ENCODE results near the gene IMMP2L. TPM values are rescaled to one million over a fixed set of nuclear protein-coding genes. Genes with fewer than 3 reads are reported as not detected.

IMMP2L gene
- total RNA-seq, 1 donor from 2014 or later: 21.5 TPM

GRCh38 chr7:111162692-111163091 lies 399.6 kb downstream of the IMMP2L start:
- H3K4me3 ChIP-seq: no peak overlapping the region
- H3K79me2 ChIP-seq (ENCODE audit: low read depth): no peaks in the 10 kb centered on the region
- DNase-seq (ENCODE audit: low spot score): no peak

GRCh38 chr7:111160297-111160696 lies 402.0 kb downstream of the IMMP2L start:
- Histone ChIP-seq H3K36me3 (no peaks in the 10 kb centered on the region), H3K9ac (no peak overlapping the region)
- TF ChIP-seq CTCF (IDR thresholded peaks at IDR 0.05) (no peak), EZH2 (IDR thresholded peaks at IDR 0.05) (no peak), EZH2phosphoT487 (IDR thresholded peaks at IDR 0.05) (no peak)

More at GRCh38 chr7:111162692-111163091, 399.6 kb downstream of the IMMP2L start:
- H2AFZ ChIP-seq (replicated peaks): no peak overlapping the region
- no peak overlapping the region for H3K9ac ChIP-seq
- H3K27ac Mint-ChIP-seq: no peak overlapping the region
- no peak overlapping the region for H3K4me2 ChIP-seq
- no peaks in the 10 kb centered on the region for H3F3A ChIP-seq (ENCODE audit: low read depth)
- H4K20me1 ChIP-seq (ENCODE audit: low read depth): no peaks in the 10 kb centered on the region
- TF ChIP-seq EZH2 (IDR thresholded peaks at IDR 0.05): no peak
- TF ChIP-seq EZH2phosphoT487 (IDR thresholded peaks at IDR 0.05): no peak
- no peak for TF ChIP-seq CTCF (IDR thresholded peaks at IDR 0.05)
- H3K27ac ChIP-seq: no peak overlapping the region
- no peaks in the 10 kb centered on the region for H3K36me3 Mint-ChIP-seq
- H3K36me3 ChIP-seq: no peaks in the 10 kb centered on the region
- H3K27me3 ChIP-seq: no peaks in the 10 kb centered on the region
- no peaks in the 10 kb centered on the region for H3K9me3 ChIP-seq (ENCODE audit: low read depth)
- H3K4me1 Mint-ChIP-seq: peaks cover 3% of the 10 kb centered on the region
- no peaks in the 10 kb centered on the region for H3K4me1 ChIP-seq
- no peak overlapping the region for H3K4me3 Mint-ChIP-seq
- no peaks in the 10 kb centered on the region for H3K9me3 Mint-ChIP-seq
- no peaks in the 10 kb centered on the region for H3K27me3 Mint-ChIP-seq (ENCODE audit: insufficient read depth, low read depth)

GRCh38 chr7:111159426-111159825 lies 402.9 kb downstream of the IMMP2L start:
- Histone ChIP-seq H3K36me3 (no peaks in the 10 kb centered on the region), H3K9ac (no peak overlapping the region), H3K4me1 (no peaks in the 10 kb centered on the region), H3F3A (ENCODE audit: low read depth) (no peaks in the 10 kb centered on the region), H3K27ac (no peak overlapping the region), H2AFZ (replicated peaks) (no peak overlapping the region), H3K9me3 (ENCODE audit: low read depth) (no peaks in the 10 kb centered on the region), H3K4me3 (no peak overlapping the region), H3K79me2 (ENCODE audit: low read depth) (no peaks in the 10 kb centered on the region), H3K4me2 (no peak overlapping the region), H4K20me1 (ENCODE audit: low read depth) (no peaks in the 10 kb centered on the region), H3K27me3 (no peaks in the 10 kb centered on the region)
- DNase-seq (ENCODE audit: low spot score): no peak
- Mint-ChIP-seq H3K27ac (no peak overlapping the region), H3K4me1 (peaks cover 3% of the 10 kb centered on the region), H3K27me3 (ENCODE audit: insufficient read depth, low read depth) (no peaks in the 10 kb centered on the region), H3K4me3 (no peak overlapping the region), H3K36me3 (no peaks in the 10 kb centered on the region), H3K9me3 (no peaks in the 10 kb centered on the region)
- TF ChIP-seq EZH2phosphoT487 (IDR thresholded peaks at IDR 0.05) (no peak), EZH2 (IDR thresholded peaks at IDR 0.05) (no peak), CTCF (IDR thresholded peaks at IDR 0.05) (no peak)

More at GRCh38 chr7:111160297-111160696, 402.0 kb downstream of the IMMP2L start:
- Histone ChIP-seq H3K4me2 (no peak overlapping the region), H3K27me3 (no peaks in the 10 kb centered on the region), H4K20me1 (ENCODE audit: low read depth) (no peaks in the 10 kb centered on the region), H3K9me3 (ENCODE audit: low read depth) (no peaks in the 10 kb centered on the region), H3K79me2 (ENCODE audit: low read depth) (no peaks in the 10 kb centered on the region), H3K4me3 (no peak overlapping the region), H3F3A (ENCODE audit: low read depth) (no peaks in the 10 kb centered on the region), H3K27ac (no peak overlapping the region), H3K4me1 (no peaks in the 10 kb centered on the region), H2AFZ (replicated peaks) (no peak overlapping the region)
- H3K27me3 Mint-ChIP-seq (ENCODE audit: insufficient read depth, low read depth): no peaks in the 10 kb centered on the region
- peaks cover 3% of the 10 kb centered on the region for H3K4me1 Mint-ChIP-seq
- H3K27ac Mint-ChIP-seq: no peak overlapping the region
- H3K9me3 Mint-ChIP-seq: no peaks in the 10 kb centered on the region
- H3K4me3 Mint-ChIP-seq: no peak overlapping the region
- no peaks in the 10 kb centered on the region for H3K36me3 Mint-ChIP-seq
- DNase-seq (ENCODE audit: low spot score): no peak
